ENCODE results near the gene DNAJC27.

The DNAJC27 gene

GRCh38 chr2:24906466-24906865, 65.3 kb downstream of the DNAJC27 start:
- no peak for DNase-seq (ENCODE audit: low spot score)

DNA sequence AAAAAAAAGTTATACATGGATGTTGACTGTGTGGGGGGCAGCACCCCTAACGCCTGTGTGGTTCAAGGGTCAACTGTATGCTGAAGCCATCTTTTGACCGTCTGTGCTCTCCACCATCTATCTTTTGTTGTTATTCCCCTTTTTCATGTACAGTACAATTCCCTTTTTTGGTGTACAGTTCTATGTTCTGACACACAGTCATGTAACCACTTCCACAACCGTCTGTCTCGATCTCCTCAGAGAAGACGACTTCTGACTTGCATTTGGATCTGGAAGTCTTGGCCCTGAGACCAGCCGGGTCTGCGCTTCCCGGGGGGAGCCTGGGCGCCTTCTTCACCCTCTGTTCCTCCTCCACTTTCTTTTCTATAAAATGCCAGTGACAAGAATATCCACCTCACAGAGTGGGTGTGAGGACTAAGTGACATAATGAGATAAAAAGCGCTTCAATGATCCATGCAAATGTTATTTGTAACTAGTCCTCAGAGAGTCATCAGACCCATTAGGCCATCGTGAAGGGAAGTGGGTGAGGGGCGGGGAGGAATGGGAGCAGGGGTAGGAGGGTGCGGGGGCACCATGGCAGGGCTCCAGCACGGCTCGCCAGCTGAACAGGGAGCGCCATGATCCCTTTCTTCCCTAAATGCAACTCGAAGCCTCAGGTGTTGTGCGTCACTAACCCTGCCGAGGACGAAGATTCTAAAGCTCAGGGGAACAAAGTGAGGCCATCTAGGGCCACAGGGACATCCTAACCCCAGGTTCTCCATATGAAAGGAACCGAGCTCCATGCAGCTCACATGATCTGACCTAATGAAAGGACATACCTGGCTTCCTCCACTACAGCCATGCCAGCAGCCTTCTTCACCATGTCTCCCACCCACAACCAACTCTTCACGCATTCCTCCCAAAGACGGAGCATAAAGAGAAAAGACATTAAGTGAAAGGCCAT, 68.3 kb downstream of the DNAJC27 start:
- DNase-seq (ENCODE audit: low spot score), result no peak

- no peak for DNase-seq (ENCODE audit: low spot score)
Observed at GRCh38 chr2:24899361-24899910, 72.3 kb downstream of the DNAJC27 start.

DNA sequence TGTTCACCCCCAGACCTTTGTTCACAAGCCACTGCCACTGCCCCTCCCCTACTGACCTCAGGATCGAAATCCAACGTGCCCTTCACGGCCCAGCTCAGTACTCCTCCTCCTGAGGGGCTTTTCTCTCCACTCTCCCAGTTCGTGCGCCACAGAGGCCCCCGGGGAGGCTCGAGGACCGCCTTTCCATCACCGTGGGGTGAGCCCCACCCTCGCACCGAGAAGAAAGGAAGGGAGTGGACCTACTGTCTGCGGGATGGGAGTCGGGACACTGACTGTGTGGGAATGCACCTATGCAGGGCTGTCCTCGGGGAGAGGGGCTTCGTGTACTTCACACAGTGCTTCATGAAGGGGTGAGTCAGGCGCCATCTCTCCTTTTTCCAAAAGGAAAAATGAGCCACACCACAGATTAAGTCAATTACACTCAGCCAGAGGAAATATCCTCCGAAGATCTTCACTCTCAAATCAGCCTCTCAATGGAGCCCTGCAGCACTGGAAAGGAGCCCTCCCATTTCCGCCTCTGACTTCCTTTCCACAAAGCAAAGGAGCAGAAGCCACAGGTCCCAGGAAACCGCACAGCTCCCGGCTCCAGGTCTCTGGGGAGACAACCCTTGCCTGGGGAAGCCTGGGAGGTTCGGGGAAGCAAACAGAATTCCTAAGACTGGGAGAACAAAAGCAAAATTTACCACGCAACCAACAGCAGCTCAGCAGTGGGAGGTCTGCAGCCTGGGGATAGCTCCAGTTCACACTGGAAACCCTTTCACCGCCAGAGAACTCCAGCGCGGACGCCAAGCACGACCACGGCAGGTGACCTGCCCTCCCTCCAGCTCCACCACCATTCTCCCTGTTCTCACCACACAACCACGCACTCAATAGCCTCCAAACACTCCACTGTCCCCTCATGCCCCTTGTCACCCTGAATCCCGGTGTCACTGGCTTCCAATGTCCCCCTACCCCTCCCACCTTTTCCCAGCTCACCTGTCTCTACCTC, 73.3 kb downstream of the DNAJC27 start:
- DNase-seq (ENCODE audit: low spot score), result no peak

DNA sequence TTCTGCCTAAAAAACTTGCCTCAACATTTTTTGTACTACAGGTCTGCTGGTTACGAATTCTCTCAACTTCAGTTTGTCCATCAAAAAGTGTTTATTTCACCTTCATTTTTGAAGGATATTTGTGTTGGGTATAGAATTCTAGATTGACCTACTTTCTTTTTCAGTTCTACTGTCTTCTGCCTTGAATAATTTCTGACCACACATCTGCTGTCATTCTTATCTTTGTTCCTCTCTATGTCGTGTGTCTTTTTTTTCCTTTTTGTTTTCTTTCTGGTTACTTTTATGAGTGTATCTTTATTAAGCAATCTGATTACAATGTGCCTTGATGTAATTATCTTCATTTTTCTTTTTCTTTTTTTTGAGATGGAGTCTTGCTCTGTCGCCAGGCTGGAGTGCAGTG, 77.0 kb downstream of the DNAJC27 start:
- peak; percentile 25 for DNase-seq (ENCODE audit: low spot score)

DNA sequence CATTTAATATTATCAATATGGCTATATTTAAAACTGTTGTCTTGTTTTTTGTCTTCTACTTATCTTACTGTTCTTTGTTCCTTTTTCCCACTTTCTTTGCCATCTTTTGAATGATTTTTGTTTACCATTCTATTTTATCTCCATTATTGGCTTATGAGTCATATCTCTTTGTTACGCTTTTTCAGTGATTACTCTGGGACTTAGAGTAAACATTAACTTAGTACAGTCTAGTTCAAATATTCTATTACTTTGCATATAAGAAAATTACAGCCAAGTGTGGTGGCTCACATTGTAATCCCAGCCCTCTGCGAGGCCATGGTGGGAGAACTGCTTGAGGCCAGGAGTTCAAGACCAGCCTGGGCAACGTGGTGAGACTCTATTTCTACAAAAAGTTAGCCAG, 77.8 kb downstream of the DNAJC27 start:
- DNase-seq (ENCODE audit: low spot score), result no peak

Measured in NAMALWA (cell line).